NCI-H82 treated with DMSO at 0.1 percent for 48 hours (cell line): ENCODE data around the gene NAB2.
"Not testable (repeated sequence)": the region's sequence is repeated elsewhere in the genome, so short reads cannot be mapped to it uniquely, and the experiment has no call there.

Experiments
- DNase-seq: peaks from one replicate; lab custom pipeline; 2025; ENCODE audit not compliant: unreplicated experiment; lab: John Stamatoyannopoulos, UW

Gene NAB2

DNA sequence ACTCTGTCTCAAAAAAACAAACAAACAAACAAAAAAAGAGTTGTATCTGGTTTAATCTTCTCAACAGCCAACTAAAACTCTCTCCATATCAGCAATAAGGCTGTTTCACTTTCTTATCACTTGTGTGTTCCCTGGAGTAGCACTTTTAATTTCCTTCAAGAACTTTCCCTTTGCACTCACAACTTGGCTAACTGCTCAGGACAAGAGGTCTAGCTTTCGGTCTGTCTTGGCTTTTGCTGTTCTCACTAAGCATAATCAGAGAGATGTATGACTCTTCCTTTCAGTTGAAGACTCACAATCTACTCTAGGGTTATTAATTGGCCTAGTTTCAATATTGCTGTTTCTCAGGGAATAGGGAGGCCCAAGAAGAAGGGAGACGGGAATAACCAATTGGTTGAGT lies 22.7 kb upstream of the NAB2 start:
- DNase-seq, result no peak

DNA sequence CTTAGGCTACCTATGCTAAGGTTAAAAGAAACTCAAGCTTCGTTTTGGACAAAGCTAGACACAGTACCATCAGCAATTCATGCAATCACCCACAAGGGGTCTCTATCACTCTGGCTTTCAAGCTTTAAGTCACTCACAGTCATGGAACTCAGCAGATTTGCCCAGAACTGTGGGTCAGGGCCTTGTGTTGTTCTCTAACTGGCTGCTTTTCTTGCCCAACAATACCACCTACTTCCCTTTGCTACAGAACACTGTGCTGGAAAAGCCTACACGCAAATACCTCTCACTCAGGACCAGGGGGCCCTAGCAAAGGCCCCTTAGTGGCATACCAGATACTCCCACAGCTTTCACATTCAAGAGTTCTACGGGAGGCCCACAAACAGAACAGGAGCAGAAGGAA lies 19.4 kb upstream of the NAB2 start:
- DNase-seq, result peak; percentile 66

DNA sequence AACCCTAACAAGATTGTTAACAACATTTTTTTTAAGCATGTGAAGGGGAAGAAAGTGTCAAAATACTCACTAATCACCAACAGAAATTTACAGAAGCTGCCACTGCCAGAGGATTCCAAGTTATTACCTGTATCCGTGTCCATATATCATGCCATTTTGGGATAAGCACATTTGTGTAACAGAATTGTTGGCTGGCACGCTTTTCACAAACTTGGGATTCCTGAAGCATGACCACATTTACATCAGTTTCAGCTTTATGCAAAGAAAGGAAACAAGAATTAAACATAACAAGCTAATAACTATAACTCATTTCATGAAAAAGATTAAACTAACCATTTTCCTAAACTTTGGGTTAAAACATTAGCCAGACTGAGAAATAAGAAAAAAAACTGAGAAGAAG lies 16.3 kb upstream of the NAB2 start:
- no peak for DNase-seq

DNA sequence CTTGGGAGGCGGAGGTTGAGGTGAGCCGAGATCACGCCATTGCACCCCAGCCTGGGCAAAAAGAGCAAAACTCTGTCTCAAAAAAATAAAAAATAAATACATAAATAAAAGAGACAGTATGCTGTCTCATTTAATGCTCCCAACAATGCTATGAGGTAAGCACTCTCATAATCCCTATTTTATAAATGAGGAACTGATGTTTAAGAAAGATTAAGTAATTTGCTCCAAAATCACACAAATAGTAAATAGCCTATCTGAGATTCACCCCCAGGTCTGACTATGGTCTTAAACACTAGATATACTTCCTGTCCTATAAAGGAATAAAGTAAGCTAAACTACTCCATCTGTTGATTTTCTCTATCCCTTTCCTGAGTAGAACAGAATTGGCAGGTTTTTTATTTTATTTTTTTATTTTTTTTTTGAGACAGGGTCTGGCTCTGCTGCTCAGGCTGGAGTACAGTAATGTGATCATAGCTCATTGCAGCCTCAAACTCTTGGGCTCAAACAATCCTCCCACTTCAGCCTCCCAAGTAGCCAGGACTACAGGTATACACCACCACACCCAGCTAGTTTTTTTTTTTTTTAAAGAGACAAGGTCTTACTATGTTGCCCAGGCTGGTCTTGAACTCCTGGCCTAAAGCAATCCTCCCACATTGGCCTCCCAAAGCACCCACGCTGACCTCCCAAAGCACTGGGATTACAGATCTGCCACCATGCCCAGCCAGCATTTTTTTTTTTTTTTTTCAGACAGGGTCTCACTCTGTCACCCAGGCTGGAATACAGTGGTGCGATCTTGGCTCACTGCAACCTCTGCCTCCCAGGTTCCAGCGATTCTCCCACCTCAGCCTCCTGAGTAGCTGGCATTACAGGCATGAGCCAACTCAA lies 15.1 kb upstream of the NAB2 start:
- not testable (repeated sequence) for DNase-seq

DNA sequence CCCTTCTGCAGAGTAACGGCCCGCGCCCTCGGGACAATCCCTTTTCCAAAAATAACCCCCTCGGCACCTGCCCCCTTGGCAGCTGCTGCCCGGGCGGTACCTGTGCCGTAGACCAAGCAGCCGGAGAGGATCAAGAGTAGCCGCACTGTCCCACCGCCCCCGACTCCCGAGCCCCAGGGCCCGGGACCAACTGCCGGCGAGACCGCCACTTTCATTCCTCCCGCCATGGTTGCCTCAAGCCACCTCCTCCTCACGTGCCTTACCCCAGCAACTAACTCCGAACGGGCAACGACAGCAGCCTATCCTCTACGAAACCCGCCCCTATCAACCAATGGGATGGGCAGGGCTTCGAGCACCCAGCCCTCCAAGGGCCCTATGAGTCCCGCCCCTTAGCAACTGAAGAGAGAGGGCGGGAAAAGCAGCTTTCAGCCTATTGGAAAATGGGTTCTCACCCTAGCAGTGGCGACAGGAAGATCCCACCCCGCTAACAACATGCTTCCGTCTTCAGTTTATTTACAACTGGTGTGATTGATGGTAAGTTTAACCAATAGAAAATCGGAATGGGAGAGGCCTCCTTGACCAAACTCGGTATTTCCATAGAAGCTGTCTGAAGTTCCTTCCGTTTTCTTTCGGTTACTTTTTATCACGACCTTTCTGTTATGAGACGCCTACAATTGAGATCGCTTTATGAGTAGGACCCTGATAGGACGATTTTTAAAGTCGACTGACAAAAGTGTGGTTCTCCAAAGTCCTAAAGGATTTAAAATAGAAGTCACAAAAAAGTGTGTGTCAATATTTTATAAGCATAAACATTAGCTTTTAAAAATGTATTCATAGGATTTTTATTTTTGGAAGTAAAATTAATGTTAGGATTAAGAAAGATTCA lies 10.2 kb upstream of the NAB2 start, which contains the start of gene NEMP1:
NEMP1 (minus strand) TSS at position 273 of the 886 bp plus-strand sequence; CDS start at position 227, 46 bp downstream.
- peak; percentile 100 for DNase-seq

DNA sequence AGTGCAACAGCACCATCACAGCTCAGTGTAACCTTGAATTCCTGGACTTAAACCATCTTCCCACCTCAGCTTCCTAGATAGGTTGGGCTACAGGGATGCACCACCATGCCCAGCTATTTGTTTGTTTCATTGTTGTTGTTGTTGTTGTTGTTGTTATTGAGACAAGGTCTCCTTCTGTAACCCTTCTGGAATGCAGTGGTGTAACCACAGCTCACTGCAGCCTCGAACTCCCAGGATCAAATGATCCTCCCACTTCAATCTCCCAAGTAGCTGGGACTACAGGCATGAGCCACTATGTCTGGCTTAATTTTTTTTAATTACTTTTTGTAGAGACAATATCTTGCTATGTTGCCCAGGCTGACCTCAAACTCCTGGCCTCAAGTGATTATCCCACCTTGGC lies 9.1 kb upstream of the NAB2 start:
- no peak for DNase-seq

DNA sequence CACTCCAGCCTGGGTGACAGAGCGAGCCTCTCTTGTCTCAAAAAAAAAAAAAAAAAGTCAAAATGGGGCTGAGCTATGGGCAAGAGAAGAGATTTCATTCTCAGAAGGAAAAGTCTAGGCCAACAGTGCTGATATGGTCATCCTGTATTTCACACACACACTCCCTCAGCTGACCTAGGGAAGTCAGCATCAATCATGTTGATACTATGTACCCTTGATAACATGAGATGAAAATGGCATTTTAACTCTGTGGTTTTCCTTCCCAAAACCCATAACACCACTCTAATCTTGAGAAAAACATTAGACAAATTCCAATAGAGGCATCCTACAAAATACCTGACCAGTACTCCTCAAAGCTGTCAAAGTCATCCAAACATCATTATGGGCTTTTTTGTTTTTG lies 8.1 kb upstream of the NAB2 start:
- no peak for DNase-seq

DNA sequence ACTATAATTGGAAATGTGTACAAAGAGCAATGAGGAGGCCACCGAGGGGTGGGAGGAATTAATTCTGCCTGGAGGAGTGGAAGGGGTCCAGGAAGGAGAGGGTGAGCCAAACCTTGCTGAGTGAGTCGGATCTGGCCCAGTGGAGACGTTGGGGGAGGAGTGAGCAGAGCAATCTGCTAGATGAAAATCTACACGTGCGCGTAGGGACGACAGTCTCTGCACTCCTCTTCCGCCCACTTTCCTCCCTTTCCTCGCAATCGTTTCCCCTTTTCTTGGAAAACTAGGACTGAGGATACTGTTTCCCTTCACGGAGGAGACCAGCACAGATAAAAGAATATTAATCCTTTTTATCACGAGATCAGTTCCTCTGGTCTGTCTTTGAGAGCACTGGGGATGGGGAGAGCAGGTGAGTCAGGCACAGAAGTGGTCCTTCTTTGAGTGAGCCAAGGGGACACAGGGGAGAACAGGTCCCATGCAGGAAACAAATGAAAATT lies 2.9 kb upstream of the NAB2 start:
- DNase-seq, result no peak

DNA sequence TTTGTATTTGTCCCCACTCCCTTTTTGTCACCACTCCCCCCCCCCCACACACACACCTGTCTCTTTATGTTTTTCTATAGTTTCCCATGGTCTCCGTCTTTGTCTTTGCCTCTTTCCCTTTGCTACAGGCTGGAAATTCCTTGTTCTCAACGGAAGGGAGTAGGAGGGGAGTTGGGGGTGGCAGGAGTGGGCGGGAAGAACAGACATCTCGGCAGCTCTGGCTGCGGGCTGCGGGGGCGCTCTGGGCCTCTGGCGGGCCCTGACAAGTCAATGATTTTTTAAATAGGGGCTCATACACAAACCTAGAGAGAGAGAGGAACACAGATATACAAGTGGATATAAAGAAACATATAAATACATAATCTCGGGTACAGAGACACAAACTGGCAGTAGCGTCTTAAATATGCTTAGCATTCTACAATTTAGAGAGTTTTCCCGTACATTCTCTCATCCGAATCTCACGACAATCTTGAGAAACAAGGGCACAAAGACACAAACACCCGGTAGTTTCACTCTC lies 2.4 kb upstream of the NAB2 start:
- peak; percentile 55 for DNase-seq

DNA sequence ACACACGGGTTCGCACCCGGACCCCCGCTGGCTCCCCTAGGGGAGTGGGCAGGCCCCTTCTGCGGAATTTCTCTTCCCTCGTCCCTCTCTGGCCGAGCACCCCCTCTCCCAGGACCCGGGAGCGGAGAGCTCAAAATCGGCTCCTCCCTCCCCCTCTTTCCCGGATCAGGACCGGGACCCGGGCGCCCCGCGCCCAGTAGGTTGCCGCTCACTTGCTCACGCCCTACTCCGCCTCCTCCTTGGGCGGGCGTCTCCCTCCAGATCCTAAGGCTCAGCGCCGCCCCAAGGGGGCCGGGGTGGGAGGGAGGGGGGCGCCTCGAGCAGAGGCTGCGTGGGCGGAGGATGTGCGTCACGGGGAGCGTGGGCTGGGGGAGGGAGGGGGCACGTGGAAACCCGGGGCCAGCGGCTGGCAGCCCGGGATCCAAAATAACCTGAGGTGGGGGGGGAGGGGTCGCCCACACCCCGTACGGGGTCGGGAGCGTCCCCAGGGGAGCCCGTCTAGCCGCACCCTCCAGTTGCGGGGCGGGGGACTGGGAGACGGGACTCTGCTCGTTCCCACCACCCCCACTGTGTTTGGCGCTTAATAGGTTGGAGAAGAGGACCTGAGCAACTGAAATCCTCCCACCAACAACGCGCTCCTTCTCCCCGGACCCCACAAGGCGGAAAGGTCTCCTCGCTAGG lies 1.8 kb upstream of the NAB2 start:
- peak; percentile 53 for DNase-seq

DNA sequence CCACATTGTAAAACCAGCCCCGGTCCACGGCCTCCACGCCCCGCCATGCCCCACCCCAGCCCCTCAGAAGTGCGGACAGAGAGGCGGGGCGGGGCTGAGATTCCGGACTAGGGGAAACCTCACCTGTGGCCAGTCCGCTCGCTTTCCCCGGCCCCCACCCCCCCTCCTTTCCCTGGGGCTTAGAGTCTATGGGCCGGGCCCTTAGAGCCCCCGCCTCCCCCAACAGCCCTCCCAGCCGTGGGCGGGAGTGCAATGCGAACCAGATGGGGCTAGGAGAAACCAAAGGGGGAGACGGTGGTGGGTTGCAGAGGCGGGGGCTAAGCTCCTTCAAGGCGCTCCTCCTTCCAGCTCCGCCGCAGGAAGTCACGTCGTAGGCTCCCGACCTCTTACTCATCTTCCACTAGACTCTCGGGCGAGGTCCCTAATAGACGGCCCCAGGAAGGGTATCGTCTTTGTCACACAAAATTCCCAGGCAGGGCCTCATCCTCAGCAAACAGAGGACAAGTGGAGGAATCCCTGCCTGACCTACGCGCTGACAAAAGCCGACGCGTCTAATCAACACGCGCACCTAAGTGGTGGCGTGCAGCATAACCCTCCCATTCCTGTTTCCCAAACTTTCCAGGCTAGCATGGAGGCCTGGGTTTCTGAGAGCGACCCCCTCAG lies 1.1 kb upstream of the NAB2 start:
- peak; percentile 95 for DNase-seq

DNA sequence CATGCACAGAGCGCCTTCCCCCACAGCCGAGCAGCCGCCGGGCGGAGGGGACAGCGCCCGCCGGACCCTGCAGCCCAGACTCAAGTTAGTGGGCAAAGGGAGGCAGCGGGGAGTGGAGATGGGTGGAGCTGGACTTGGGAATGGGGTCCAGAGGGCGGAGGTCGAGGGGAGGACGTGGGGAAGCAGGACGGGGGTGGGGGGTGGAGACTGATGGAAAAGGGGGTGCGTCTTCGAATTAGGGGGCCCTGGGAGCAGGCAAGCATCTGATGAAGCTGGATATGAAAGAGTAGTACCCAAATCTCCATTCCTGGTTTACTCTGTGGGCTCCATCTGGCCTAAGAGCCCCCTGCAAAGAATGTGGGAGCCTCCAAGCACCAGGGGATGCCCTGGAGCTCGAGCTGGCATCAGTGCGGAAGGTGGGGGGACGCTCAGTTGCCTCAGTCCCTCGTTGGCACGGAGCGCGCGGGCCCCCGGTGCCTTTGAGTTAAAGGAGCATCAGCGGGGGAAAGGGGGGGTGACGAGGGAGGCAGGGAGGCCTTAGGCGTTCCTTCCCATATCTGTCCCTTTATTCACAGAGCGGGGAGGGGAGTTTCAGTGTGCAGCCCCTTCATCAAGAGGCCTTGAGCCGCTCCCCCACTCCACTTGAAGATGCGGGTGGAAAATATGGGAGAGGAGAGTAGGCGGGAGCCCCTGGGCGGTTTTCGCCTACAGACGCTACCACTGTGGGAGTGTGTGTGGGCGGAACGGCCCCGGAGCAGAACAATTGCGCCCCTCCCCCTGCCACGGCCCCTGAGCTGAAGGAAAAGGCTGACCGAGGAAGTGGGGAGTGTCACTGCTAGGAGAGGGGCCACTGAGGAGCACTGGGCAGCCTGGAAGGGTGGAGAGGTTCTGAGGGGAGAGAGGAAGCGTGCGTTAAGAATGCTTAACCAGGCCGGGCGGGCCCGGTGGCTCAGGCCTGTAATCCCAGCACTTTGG lies 644 bp downstream of the NAB2 start:
- DNase-seq, result peak; percentile 43

DNA sequence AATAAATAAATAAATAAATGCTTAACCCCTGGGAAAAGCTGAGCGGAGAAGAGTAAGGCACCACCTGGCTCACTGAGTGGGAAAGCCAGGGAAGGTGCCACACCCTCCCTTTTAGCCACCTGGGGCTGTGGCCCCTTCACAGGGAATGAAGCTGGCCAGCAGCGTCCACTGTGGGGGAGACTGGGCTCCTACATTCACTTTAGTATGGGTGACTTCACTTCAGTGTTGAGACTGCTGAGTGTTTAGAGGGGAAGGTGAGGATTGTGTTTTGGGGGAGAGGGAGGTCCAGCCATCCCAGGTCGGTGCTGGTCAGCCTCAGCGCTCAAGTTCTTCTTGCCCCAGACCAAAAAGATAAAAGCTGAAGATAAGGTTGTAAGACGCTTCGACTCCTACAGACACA lies 1.6 kb downstream of the NAB2 start:
- no peak for DNase-seq

DNA sequence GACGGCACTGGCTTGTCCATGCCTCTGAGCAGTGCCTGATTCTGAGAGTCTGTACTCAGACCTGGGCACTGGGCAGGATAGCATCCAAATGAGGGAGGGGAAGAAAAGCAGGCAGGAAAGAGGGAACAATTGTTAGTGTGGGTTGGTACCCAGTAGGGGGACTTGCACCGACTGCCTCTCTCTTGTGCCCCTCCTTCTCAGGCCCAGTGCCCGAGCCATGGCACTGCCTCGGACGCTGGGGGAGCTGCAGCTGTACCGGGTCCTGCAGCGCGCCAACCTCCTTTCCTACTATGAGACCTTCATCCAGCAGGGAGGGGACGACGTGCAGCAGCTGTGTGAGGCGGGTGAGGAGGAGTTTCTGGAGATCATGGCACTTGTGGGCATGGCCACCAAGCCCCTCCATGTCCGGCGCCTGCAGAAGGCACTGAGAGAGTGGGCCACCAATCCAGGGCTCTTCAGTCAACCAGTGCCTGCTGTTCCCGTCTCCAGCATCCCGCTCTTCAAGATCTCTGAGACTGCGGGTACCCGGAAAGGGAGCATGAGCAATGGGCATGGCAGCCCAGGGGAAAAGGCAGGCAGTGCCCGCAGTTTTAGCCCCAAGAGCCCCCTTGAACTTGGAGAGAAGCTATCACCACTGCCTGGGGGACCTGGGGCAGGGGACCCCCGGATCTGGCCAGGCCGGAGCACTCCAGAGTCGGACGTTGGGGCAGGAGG lies 2.2 kb downstream of the NAB2 start:
- no peak for DNase-seq

DNA sequence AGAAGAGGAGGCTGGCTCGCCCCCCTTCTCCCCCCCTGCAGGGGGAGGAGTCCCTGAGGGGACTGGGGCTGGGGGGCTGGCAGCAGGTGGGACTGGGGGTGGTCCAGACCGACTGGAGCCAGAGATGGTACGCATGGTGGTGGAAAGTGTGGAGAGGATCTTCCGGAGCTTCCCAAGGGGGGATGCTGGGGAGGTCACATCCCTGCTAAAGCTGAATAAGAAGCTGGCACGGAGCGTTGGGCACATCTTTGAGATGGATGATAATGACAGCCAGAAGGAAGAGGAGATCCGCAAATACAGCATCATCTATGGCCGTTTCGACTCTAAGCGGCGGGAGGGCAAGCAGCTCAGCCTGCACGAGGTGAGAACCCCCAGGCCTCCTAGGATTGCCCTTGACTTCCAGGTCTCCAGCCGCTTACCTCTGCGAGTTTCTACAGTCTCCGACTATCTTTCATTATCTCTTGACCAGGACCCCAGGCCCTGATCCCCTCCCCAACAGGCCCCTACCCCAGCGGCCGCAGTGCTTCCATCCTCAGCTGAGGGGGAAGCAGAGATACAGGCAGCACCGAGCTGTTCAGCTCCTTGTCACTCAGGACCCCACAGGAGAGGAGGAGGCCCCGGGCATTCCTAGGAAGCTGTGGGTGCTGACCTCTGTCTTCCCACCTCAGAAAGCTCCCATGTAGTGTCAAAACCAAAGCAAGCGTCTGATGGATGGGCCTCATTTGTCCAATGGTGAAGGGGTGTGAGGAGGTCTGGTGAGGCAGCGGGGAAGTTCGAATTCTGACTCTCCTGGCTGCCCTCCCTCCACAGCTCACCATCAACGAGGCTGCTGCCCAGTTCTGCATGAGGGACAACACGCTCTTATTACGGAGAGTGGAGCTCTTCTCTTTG lies 3.0 kb downstream of the NAB2 start:
- no peak for DNase-seq

DNA sequence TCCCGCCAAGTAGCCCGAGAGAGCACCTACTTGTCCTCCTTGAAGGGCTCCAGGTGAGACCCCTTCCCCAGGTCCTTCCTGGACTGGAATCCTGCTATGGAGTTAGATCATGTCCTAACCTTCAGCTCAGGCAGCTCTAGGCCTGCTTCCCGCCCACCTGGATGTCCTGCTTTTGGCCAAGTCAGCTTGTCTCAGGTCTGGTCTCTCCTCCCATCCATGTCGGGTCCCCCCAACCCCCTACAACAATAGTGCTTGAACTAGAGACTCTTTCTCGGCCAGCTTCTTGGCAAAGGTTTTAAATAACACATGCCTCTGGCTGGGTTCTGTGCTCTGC lies 3.6 kb downstream of the NAB2 start:
- no peak for DNase-seq

DNA sequence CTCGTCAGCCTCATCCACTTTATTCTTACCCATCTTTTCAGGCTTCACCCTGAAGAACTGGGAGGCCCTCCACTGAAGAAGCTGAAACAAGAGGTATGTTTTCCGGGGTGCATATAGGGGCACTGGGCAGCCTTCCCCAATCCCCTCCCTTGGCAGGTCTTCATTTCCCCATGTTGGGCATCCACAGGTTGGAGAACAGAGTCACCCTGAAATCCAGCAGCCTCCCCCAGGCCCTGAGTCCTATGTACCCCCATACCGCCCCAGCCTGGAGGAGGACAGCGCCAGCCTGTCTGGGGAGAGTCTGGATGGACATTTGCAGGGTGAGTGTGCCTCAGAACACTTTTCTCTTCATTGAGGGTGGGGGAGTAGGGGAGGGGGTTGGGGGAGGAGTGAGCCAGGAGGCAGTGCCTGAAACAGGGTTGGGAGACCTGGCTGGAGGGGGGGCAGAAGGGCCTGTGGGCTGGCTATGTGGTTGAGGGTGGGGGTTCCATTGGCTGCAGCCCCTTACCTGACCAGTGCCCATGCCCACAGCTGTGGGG lies 4.0 kb downstream of the NAB2 start:
- no peak for DNase-seq
